Ovary (tissue), 9 donors: ENCODE data around the gene TPD52L1. TPM values are rescaled to one million over a fixed set of nuclear protein-coding genes. Genes with fewer than 3 reads are reported as not detected.

Source experiments
- DNase-seq, 5 donors: peaks; one replicate each; pipeline ENCODE4 v3.0.0-alpha.2; 2019 to 2020
- H3K27ac ChIP-seq, 2 donors: fragments of 200-600 bp; one replicate each; pipeline versions ENCODE4 v1.5.1 to v1.8.0; 2019 to 2022
- H3K27me3 ChIP-seq: fragments of 200-600 bp; one replicate; pipeline ENCODE4 v1.8.0; 2022
- H3K36me3 ChIP-seq: fragments of 200-600 bp; sonication (generic); one replicate; pipeline ENCODE4 v1.5.1; 2019
- H3K4me1 ChIP-seq: one replicate; pipeline ENCODE4 v1.8.1; 2013; ENCODE audit warnings: mild to moderate bottlenecking, moderate library complexity; ENCODE audit not compliant: insufficient read depth
- H3K4me3 ChIP-seq: fragments of 200-600 bp; sonication (generic); one replicate; pipeline ENCODE4 v1.5.1; 2017
- H3K9me3 ChIP-seq, 2 donors: fragments of 200-600 bp in 1 of 2; sonication (generic) in 1 of 2; one replicate each; pipeline versions ENCODE4 v1.5.1 to v1.8.1; 2013 to 2019; ENCODE audit warnings: mild to moderate bottlenecking in 1 of 2, moderate library complexity in 1 of 2
- CTCF ChIP-seq, 3 donors: fragments of 450-650 bp in 2 of 3; fragments of 200-600 bp in 1 of 3; IDR thresholded peaks; one replicate each; pipeline versions ENCODE4 v1.5.1 to v1.8.0; 2016 to 2022; ENCODE audit warnings: antibody characterized with exemption in 3 of 3, mild to moderate bottlenecking in 1 of 3
- EP300 ChIP-seq: sonication (generic); formaldehyde crosslinking; IDR thresholded peaks from one replicate; pipeline ENCODE4 v1.6.1; 2017; ENCODE audit warnings: antibody characterized with exemption
- POLR2A ChIP-seq: fragments of 450-650 bp; IDR thresholded peaks from one replicate; pipeline ENCODE4 v1.6.1; 2017; ENCODE audit warnings: antibody characterized with exemption, mild to moderate bottlenecking, moderate library complexity
- WGBS, 3 donors: extraction: QIAGEN DNeasy Blood & Tissue Kit in 1 of 3; methylation state at CpG; one replicate each; pipeline versions ENCODE4 v1.1.5 to v1.1.7; 2013 to 2017; 5-methylcytosine and 5-hydroxymethylcytosine counted together
- intact Hi-C, 4 donors: fragments of 100-400 bp; cut with DNase I; formaldehyde crosslinking; loops; one replicate each; pipeline versions ENCODE4 v1.11.0 to v1.15.1; 2022 to 2023
- polyA plus RNA-seq, 2 donors: library from polyadenylated mRNA; stranded (reverse); fragments of 200-250 nt in 1 of 2; fragments of 350-450 nt in 1 of 2; fragmentation: Illumina TruSeq in 1 of 2; extraction: RNeasy Lipid Tissue Mini Kit (QIAGEN cat#74804) in 1 of 2; gene quantifications; one replicate each; pipeline ENCODE4 v1.2.3, GENCODE V29; 2013 to 2014
- total RNA-seq, 7 donors: library from RNA; depleted of rRNA in 2 of 7; stranded (reverse); fragments of >200 nt in 2 of 7; fragmentation: NEBNext Ultra II Directional in 3 of 7; extraction: Animal tissue kit (Norgen Biotek cat#: 25700) in 3 of 7; gene quantifications; one replicate each; pipeline versions ENCODE4 v1.1.0 to v1.2.4, GENCODE V29; 2016 to 2023
- donor health status: DM: no; HTN: no; CAD: no; lungs with moderate emphysema.
- donor health status: DM: no; HTN: no; CAD: no.
- donor health status: Bipolar disorder and iron deficiency.
- donor health status: DM: yes; HTN: yes; CAD: no.
- donor health status: DM: no; HTN: no; CAD: no.
- donor health status: DM: yes; HTN: yes; CAD: no.

The TPD52L1 gene
- total and polyA plus RNA-seq, 9 donors, result 14.4 to 154 (median 27.4) TPM

- Histone ChIP-seq H3K27me3 (no peaks in the 10 kb centered on the region), H3K36me3 (no peaks in the 10 kb centered on the region), H3K4me3 (no peak overlapping the region), H3K27ac (no peak overlapping the region), H3K4me1 (no peaks in the 10 kb centered on the region), H3K9me3 (no peaks in the 10 kb centered on the region)
- DNase-seq, result no peak
- 93 to 96% (median 95%) methylated on average over 1 of the region's 1 CpG for WGBS, 3 donors
- no peak for TF ChIP-seq CTCF (IDR thresholded peaks at IDR 0.05)
- no peak for TF ChIP-seq POLR2A
- no peak for TF ChIP-seq EP300
- intact Hi-C loops, result no loop called here
Measured at GRCh38 chr6:125252891-125253290, 99.3 kb downstream of the TPD52L1 start.

DNA sequence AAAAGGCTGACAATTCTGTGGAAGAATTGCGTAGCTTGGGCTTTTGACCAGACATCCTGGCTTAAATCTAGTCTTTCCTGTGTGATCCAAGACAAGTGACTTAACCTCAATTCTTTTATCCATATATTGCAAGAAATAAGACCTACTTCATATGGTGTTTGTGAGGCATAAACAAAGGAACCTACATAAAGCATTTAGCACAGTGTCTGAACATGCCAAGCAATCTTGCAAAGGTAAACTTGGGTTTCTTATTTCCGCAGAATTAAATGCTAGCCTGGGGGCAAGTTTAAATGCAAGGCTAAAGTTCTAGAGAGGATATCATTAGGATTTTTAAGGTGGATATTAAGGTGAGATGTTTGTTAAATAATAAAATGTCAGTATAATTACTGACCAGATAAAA, 100.3 kb downstream of the TPD52L1 start:
- Histone ChIP-seq H3K27me3 (no peaks in the 10 kb centered on the region), H3K4me3 (no peak overlapping the region), H3K27ac (no peak overlapping the region), H3K9me3 (no peaks in the 10 kb centered on the region), H3K4me1 (no peaks in the 10 kb centered on the region), H3K36me3 (no peaks in the 10 kb centered on the region)
- TF ChIP-seq CTCF (IDR thresholded peaks at IDR 0.05), result no peak
- TF ChIP-seq EP300, result no peak
- TF ChIP-seq POLR2A, result no peak
- DNase-seq, result no peak
- WGBS, 3 donors, result 92 to 97% (median 97%) methylated on average over 2 of the region's 2 CpGs
- intact Hi-C loops, result no loop called here

DNA sequence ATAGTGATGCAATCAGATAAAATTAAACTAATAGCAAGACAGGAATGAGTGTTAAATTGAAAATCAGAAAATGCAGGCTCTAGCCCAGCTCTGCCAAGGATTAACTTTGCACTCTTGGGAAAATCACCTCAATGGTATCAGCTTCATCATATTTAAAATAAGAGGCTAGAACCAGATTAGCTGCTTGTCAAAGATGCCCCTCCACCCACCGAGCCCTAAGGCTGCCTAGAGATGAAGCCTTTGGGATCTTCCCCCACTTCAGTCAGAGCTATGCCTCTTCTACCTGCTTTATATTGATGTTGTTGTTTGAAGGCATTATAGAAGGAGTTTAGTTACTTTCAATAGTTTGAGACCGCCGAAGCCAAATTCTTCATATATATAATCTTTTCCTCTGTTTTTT, 100.7 kb downstream of the TPD52L1 start:
- no peaks in the 10 kb centered on the region for H3K36me3 ChIP-seq
- H3K4me1 ChIP-seq, result no peaks in the 10 kb centered on the region
- intact Hi-C loops, result no loop called here
- TF ChIP-seq EP300 (no peak), CTCF (IDR thresholded peaks at IDR 0.05) (no peak), POLR2A (no peak)
- WGBS, 3 donors, result 93 to 99% (median 96%) methylated on average over 3 of the region's 3 CpGs
- no peak for DNase-seq
- H3K27ac ChIP-seq, result no peak overlapping the region
- H3K9me3 ChIP-seq, result no peaks in the 10 kb centered on the region
- no peak overlapping the region for H3K4me3 ChIP-seq
- H3K27me3 ChIP-seq, result no peaks in the 10 kb centered on the region

DNA sequence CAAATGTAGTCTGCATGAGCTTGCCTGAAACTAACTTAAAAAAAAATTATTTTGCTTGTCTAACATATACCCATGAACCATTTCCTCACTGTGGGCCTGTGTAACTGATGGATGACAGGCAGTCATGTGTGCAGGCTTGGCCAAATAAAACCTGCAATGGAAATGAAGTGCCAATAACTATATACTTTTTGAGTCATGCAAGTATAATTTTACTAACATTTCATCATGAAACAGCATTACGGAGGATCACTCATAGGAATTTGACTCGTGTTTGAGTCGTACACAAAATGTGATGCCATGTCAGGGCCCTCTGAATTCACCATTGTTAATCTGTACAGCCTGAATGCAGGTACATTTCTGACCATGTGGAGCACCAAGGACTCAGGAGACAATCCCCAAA, 101.6 kb downstream of the TPD52L1 start:
- Histone ChIP-seq H3K9me3 (no peaks in the 10 kb centered on the region), H3K4me1 (no peaks in the 10 kb centered on the region), H3K4me3 (no peak overlapping the region), H3K27ac (no peak overlapping the region), H3K36me3 (no peaks in the 10 kb centered on the region), H3K27me3 (no peaks in the 10 kb centered on the region)
- TF ChIP-seq CTCF (IDR thresholded peaks at IDR 0.05), result no peak
- TF ChIP-seq EP300, result no peak
- WGBS, 3 donors, result 64 to 78% (median 75%) methylated on average over 3 of the region's 3 CpGs
- intact Hi-C loops, result no loop called here
- DNase-seq, result no peak

GRCh38 chr6:125257351-125257750, 103.8 kb downstream of the TPD52L1 start:
- H3K27ac ChIP-seq, result no peak overlapping the region
- DNase-seq, result no peak
- no peaks in the 10 kb centered on the region for H3K27me3 ChIP-seq
- H3K4me1 ChIP-seq, result peaks cover 2% of the 10 kb centered on the region
- intact Hi-C loops, result no loop called here
- H3K4me3 ChIP-seq, result no peak overlapping the region
- no peak for TF ChIP-seq EP300
- no peak for TF ChIP-seq CTCF (IDR thresholded peaks at IDR 0.05)
- no peak for TF ChIP-seq POLR2A
- WGBS, 3 donors, result 88 to 91% (median 89%) methylated on average over 3 of the region's 3 CpGs
- H3K36me3 ChIP-seq, result no peaks in the 10 kb centered on the region
- H3K9me3 ChIP-seq, result no peaks in the 10 kb centered on the region
